ENCODE results near the gene PLEKHO1. TPM values are rescaled to one million over a fixed set of nuclear protein-coding genes. Genes with fewer than 3 reads are reported as not detected.
"Not testable (repeated sequence)": the region's sequence is repeated elsewhere in the genome, so short reads cannot be mapped to it uniquely, and the experiment has no call there.

The PLEKHO1 gene
- total RNA-seq, 1 donor: 60.1 TPM

DNA sequence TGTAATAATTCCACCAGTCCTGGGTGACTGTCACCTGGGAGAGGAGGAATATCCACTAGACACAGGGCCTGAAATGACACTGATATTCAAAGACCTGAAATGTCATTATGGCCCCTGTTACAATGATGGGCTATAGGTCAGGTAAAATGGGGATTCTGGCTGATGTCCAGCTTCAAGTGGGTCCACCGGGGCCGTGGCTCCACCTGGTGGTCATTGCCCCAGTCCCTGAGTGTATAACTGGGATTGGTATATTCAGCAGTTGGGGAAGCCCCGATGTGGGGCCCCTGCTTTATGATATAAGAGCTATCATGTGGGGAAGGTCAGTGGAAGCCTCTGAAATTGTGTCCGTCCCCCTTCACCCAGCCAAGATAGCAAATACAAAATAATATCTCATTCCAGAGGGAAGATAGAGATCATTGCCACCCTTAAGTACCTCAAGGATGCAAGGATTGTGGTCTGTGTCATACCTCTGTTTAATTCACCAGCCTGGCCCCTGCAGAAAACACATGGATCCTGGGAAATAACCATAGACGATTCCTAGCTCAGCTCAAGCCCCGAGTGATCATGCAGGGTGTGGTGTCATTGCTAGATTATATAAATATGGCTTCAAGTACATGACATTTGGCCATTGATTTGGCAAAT is 19.4 kb downstream of the PLEKHO1 start:
- peak in 2 of 3 donors; percentile 65 to 77 for DNase-seq (ENCODE audit: low read depth in 2 of 3, low spot score in 2 of 3)

DNA sequence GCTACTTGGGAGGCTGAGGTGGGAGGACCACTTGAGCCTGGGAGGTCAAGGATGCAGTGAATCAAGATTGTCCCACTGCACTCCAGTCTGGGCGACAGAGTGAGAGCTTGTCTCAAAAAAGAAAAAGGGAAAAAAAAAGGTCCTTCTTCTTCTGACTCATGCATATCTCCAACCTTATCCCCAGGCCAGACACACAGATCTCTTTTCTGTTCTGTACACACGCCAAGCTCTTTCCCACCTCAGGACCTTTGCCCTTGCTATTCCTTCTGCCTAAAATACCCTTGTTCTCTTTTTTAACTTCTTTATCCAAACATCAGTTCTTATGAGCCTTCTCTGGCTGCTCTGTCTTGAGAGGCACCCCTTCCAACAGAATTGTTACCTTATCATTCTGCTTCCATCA is 22.1 kb downstream of the PLEKHO1 start:
- no peak for DNase-seq (ENCODE audit: low read depth in 2 of 3, low spot score in 2 of 3)

DNA sequence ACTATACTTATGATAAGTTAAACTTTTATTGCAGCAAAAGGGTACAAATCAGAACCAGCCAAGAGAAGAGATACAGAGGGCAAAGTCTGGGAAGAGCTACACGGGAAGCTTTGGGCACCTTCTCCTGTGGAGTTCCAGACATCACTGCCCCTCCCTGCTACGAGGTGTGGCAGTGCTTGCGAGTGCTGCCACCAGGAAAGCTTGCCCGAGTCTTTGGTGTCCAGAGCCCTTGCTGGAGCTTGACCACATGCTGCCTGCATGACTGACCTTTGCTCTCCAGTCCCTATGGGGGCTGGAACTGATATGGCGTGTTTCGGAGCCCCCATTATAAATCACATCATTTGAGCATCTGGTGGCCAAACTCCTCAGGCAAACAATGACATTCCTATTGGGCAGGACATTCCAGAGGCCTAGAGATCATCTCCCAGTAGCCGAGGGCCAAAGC is 23.4 kb downstream of the PLEKHO1 start:
- no peak for DNase-seq (ENCODE audit: low read depth in 2 of 3, low spot score in 2 of 3)

DNA sequence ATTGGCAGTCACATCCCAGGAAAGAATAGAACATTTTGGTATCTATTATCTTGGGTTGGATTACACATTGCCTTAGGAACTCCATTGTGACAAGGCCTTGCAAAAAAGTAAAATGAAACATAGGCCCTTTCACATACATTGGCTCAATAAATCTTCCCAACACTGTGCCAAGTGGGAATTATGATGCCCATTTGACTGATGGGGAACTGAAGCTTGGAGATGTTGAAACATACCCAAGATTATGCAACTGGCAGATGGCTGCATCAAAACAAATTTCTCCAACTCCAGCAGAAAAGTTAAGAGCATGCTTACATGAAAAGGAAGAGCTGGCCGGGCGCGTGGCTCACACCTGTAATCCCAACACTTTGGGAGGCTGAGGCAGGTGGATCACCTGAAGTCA is 26.9 kb downstream of the PLEKHO1 start:
- no peak for DNase-seq (ENCODE audit: low read depth in 2 of 3, low spot score in 2 of 3)

DNA sequence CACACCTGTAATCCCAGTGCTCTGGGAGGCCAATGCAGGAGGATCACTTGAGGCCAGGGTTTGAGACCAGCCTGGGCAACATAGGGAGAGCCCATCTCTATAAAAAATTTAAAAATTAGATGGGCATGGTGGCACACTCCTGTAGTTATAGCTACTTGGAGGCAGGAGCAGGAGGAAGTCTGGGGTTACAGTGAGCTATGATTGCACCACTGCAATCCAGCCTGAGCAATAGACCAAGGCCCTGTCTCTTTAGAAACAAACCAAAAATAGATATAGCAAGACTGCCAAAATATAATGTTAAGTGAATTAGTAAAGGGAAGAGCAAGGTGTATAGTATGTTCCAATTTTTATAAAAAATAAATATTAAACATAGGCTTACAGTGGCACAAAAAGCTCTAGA is 28.8 kb downstream of the PLEKHO1 start:
- DNase-seq (ENCODE audit: low read depth in 2 of 3, low spot score in 2 of 3): no peak

DNA sequence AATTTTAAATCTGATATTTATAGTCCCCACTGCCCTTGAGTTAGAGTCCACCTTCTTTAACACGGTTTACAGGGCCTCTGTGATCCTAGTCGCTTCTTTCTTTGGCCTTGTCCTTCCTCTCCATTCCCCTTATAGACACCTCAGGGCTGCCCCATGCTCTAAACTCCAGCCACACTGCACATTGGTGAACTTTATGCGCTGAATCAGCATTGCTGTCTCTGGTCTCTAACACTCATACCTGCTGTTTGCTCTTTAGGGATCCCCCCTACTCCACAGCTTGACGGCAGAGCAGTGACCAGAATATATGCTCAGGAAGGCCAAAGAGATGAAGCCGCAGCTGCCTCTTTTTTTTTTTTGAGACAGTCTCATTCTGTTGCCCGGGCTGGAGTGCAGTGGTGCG is 30.2 kb downstream of the PLEKHO1 start:
- DNase-seq (ENCODE audit: low read depth in 2 of 3, low spot score in 2 of 3): no peak

DNA sequence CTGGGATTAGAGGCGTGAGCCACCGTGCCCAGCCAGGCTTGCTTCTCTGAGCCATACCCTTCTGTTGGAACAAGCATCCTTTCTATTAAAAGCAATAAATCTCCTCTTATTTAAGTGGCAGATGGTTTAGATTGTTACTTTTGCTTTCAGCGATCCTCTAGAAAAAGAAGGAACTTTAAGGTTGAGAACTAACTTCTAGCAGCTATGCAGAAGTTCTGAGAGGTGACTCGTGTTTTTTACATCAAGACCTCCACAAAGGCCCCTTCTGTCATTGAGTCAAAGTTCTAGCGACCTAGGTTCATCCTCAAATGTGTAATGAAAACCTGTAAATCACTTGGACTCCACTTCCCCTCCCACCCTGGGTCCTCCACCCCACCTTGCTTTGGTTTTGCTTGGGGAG is 30.8 kb downstream of the PLEKHO1 start:
- DNase-seq (ENCODE audit: low read depth in 2 of 3, low spot score in 2 of 3): peak in 2 of 3 donors; percentile 9 to 58

DNA sequence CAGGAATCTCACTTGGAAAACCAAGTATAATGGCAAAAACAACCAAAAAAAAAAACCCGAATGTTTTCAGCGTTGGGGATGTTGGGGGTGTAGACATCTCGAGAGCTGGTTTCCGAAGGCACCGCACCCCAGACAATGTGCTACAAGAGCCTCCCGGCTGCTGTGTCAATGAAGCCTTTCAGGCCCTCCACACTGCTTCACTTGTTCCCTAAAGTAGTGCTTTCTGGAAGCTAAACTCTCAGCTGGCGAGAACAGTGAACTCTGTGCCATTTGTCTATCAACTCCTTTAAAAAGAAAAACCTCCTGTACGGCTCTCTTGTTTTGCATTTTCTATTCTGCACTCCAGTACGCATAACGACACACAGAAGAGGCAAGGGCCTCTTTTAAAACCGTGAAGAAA is 32.5 kb downstream of the PLEKHO1 start:
- no peak for DNase-seq (ENCODE audit: low read depth in 2 of 3, low spot score in 2 of 3)

DNA sequence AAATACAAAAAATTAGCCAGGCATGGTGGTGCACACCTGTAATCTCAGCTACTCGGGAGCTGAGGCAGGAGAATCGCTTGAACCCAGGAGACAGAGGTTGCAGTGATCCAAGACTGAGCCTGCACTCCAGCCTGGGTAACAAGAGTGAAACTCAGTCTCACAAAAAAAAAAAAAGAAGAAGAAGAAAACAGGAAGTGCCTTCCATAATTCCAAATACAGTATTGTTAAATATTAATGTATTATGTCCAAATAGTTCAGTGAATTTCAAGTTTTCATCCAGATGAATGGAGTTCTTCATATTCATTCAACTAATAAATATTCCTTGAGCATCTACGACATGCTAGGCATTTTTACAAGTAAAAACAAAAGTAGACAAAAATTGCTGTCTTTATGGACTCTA is 33.3 kb downstream of the PLEKHO1 start:
- no peak for DNase-seq (ENCODE audit: low read depth in 2 of 3, low spot score in 2 of 3)

DNA sequence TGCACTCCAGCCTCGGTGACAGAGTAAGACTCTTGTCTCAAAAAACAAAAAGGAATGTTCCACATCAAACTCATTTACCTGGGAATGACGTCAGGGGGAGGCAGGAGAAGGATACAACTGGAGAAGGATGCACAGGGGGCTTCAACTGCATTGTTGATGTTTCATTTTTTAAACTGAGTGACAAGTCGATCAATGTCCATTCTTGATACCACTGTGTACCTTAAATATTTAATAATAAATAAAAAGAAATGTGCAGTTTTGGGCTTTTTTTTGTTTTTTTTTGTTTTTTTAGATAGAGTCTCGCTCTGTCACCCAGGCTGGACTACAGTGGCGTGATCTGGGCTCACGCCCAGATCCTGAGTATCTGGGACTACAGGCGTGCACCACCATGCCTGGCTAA is 35.8 kb downstream of the PLEKHO1 start:
- no peak for DNase-seq (ENCODE audit: low read depth in 2 of 3, low spot score in 2 of 3)

DNA sequence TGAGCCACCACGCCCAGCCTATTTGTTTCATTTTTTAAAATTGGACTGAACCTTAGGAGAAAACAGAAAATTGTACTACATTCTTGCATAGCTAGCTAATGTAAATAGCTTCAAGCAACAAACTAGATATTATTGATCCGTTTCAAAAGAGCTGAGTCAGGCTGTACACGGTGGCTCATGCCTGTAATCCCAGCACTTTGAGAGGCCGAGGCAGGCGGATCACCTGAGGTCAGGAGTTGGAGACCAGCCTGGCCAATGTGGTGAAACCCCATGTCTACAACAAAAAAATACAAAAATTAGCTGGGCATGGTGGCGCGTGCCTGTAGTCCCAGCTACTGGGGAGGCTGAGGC is 36.7 kb downstream of the PLEKHO1 start:
- DNase-seq (ENCODE audit: low read depth in 2 of 3, low spot score in 2 of 3): not testable (repeated sequence)

DNA sequence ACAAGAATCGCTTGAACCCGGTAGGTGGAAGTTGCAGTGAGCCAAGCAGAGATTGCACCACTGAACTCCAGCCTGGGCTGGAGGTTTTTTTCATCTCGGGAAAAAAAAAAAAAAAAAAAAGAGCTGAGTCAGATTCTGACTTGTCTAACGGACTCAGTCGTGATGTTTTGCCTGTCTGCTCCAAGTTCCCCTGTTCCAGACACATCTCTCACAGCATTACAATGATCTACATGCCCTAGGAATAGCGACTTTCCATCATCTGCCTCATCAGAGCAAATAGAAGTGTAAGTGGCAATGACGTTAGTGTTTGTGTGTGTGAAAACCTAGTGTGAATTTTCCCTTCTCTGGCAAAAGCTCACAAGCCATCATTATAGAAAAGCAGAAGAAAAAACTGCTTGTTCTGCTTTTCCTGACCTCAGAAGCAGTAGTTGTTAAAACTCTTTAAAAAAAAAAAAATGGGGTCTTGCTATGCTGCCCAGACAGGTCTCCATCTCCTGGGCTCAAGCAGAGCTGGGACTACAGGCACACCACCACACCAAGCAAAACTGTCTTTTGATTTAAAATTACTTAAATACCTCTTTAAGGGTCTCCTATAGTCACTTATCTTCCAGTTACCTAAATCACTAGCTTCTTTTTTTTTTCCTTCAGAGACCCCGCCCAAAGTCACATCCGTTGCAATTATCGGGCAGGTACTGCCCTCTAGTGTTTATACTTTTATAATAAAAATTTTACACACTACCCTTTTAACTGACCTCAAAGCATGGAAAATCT is 37.3 kb downstream of the PLEKHO1 start:
- DNase-seq (ENCODE audit: low read depth in 2 of 3, low spot score in 2 of 3): peak in 2 of 3 donors; percentile 76 to 83

DNA sequence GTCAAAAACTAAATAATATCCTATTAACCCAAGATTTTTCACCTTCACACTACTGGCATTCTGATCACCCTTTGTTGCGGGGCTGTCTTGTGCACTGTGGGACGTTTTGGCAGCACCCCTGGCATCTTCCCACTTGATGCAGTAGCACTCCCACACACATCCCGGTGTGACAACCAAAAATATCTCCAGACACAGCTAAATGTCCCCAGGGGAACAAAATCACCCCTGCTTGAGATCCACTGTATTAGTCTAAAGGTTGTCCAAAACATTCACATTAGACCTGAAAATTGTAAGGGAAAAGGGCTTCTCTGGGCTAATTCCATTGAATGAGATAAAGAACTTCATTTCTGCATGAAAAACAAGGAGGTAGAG is 37.8 kb downstream of the PLEKHO1 start:
- DNase-seq (ENCODE audit: low read depth in 2 of 3, low spot score in 2 of 3): no peak

DNA sequence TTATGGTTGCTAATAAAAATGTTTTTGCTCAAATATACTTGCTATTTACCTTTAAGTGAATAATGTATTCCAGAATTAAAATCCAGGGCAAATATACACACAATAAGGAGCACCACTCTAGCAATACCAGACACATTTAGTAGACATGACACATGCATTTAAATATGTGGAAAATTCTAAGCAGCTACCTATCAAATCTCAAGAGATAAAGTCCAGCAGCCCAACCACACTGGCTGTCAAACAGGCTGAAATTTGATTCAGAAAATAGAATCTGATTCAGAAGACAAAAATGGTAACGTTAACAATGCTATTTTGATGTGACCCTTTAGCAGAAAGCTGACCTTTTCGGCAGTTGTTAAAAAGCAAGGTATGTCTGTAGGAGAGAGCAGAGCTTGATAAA is 42.3 kb downstream of the PLEKHO1 start:
- no peak for DNase-seq (ENCODE audit: low read depth in 2 of 3, low spot score in 2 of 3)

DNA sequence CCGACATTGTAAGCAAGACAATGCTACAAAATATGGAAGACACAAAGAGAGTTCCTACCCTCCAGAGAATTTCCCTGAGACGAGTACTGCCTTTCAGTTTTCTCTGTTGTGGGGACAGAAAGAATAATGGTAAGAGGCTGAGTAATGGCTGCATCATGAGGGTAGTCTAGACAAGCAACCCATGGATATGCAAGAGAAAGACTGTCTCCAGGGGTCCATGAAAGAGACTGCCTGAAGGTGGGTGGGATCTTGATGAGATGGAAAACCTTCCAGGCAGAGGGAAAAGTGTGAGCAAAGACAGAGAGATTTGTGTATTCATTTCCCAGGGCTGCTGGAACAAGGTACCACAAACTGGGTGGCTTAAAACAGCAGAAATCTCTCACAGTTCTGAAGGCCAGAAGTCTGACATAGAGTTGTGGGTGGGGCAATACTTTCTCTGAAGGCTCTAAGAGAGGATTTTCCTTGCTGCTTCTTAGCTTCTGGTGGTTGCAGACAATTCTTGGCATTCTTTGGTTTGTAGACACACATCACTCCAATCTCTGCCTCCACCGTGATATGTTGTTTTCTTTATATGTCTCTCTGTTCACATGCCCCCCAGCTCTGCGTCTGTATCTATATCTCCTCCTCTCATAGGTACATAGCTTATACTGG is 44.8 kb downstream of the PLEKHO1 start:
- no peak for DNase-seq (ENCODE audit: low read depth in 2 of 3, low spot score in 2 of 3)

DNA sequence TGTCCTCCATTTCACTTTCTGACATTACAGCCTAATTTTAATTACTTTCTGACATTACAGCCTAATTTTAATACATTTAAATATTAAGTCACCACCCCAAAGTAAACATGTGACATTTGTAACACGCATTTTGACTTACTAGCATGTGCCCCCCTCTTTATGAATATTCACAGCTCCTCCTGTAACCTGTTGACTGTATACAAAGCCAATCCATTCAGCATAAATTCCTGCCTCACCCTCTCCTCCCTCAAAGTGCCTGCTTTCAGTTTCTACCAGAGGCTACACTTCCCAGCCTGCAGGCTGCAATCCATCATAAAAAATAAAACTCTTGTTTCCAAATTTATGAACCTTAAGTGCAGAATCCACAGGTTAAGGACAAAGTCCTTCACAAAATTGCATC is 46.7 kb downstream of the PLEKHO1 start:
- no peak for DNase-seq (ENCODE audit: low read depth in 2 of 3, low spot score in 2 of 3)

DNA sequence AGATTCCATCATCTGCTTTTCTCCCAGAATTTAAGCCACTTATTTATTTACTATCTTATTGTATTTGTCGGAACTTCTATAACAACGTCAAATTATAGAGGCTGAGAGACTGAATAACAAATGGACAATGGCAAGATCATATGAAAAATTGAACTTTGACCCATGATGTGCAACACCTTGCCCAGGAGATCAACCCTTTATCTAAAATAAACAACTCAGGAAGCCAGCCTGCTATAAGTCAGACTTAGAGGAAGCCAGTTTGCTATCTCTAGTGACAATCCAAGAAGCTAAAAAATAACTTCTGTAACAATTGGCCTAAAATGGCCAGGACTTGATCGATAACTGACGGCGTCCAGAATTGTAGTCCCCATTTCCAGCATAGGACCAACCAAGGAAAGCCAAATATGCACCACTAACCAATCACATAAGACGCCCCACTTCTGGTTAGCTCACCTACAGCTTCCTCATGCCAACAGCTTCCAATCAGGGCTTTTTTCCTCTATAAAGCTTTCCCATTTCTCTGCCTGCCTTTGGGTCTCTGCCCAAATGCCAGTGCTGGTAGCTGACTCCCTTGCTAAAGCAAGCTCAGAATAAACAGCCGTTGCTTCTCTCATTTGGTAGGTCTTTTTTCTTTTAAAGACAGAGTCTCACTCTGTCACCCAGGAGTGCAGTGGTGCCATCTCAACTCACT is 57.7 kb downstream of the PLEKHO1 start:
- DNase-seq (ENCODE audit: low read depth in 2 of 3, low spot score in 2 of 3): no peak

DNA sequence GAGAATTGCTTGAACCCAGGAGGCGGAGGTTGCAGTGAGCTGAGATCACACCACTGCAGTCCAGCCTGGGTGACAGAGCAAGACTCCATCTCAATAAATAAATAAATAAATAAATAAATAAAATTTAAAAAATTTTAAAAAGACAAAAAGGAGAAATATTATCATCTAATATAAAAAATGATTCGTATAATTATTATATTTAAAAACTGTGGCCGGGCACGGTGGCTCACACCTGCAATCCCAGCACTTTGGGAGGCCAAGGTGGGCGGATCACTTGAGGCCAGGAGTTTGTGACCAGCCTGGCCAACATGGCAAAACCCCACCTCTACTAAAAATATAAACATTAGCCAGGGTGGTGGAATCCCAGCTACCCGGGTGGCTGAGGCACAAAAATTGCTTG is 58.7 kb downstream of the PLEKHO1 start:
- not testable (repeated sequence) for DNase-seq (ENCODE audit: low read depth in 2 of 3, low spot score in 2 of 3)
